Loucy (cell line): ENCODE measurements around the gene MACROD2.
"Not testable (repeated sequence)": the region's sequence is repeated elsewhere in the genome, so short reads cannot be mapped to it uniquely, and the experiment has no call there.

Experiments used
- H2AFZ ChIP-seq: fragments of 200-600 bp; sonication (generic); 2 replicates; pipeline ENCODE4 v1.6.0; 2016; ENCODE audit warnings: antibody characterized with exemption, mild to moderate bottlenecking, low read length, moderate library complexity
- H3F3A ChIP-seq: fragments of 200-600 bp; 2 replicates; pipeline ENCODE4 v1.6.0; 2016; ENCODE audit warnings: antibody characterized with exemption, low read depth, mild to moderate bottlenecking
- H3K27me3 ChIP-seq: fragments of 200-600 bp; sonication (generic); 2 replicates; pipeline ENCODE4 v1.6.1; 2014; ENCODE audit warnings: low read length, mild to moderate bottlenecking; ENCODE audit not compliant: insufficient read depth, poor library complexity, severe bottlenecking
- H3K36me3 ChIP-seq: fragments of 200-600 bp; sonication (generic); 2 replicates; pipeline ENCODE4 v1.6.1; 2016; ENCODE audit warnings: low read length; ENCODE audit not compliant: insufficient read depth
- H3K4me1 ChIP-seq: fragments of 200-600 bp; sonication (generic); 2 replicates; pipeline ENCODE4 v1.5.1; 2014; ENCODE audit warnings: low read length, mild to moderate bottlenecking; ENCODE audit not compliant: insufficient read depth, poor library complexity, severe bottlenecking
- H3K4me2 ChIP-seq: fragments of 200-600 bp; sonication (generic); 2 replicates; pipeline ENCODE4 v1.6.0; 2014; ENCODE audit warnings: antibody characterized with exemption, low read length, low read depth, mild to moderate bottlenecking; ENCODE audit not compliant: poor library complexity, severe bottlenecking
- H3K4me3 ChIP-seq: fragments of 200-600 bp; sonication (generic); 2 replicates; pipeline ENCODE4 v1.5.1; 2014; ENCODE audit warnings: low read length, mild to moderate bottlenecking, mixed read lengths; ENCODE audit not compliant: poor library complexity, severe bottlenecking
- H3K79me2 ChIP-seq: fragments of 200-600 bp; sonication (generic); 2 replicates; pipeline ENCODE4 v1.6.1; 2014; ENCODE audit warnings: low read length; ENCODE audit not compliant: insufficient read depth
- H3K9ac ChIP-seq: fragments of 200-600 bp; sonication (generic); 2 replicates; pipeline ENCODE4 v1.6.0; 2014; ENCODE audit warnings: mild to moderate bottlenecking, low read depth, low read length, moderate library complexity; ENCODE audit not compliant: poor library complexity, severe bottlenecking
- H3K9me2 ChIP-seq: fragments of 200-600 bp; sonication (generic); replicated peaks from 2 replicates; pipeline ENCODE4 v1.6.1; 2016; ENCODE audit warnings: low read depth, low read length, mixed read lengths
- H3K9me3 ChIP-seq: fragments of 200-600 bp; sonication (generic); 2 replicates; pipeline ENCODE4 v1.6.1; 2014; ENCODE audit warnings: mild to moderate bottlenecking, antibody characterized with exemption, low read length, low read depth; ENCODE audit not compliant: insufficient read depth
- H4K20me1 ChIP-seq: fragments of 200-600 bp; sonication (generic); 2 replicates; pipeline ENCODE4 v1.6.0; 2014; ENCODE audit warnings: antibody characterized with exemption, low read length, mild to moderate bottlenecking; ENCODE audit not compliant: insufficient read depth, poor library complexity, severe bottlenecking
- CTCF ChIP-seq: fragments of 200-600 bp; sonication (generic); conservative IDR thresholded peaks from 2 replicates; pipeline ENCODE4 v1.5.1; 2014; ENCODE audit warnings: mild to moderate bottlenecking, antibody characterized with exemption, low read length
- EZH2phosphoT487 ChIP-seq: fragments of 200-600 bp; IDR thresholded peaks from 2 replicates; pipeline ENCODE4 v1.6.1; 2018; ENCODE audit warnings: antibody characterized with exemption, mild to moderate bottlenecking, moderate library complexity, borderline replicate concordance

The MACROD2 gene

GRCh38 chr20:14979453-14979986 is 984.2 kb downstream of the MACROD2 start:
- H3F3A ChIP-seq = no peaks in the 10 kb centered on the region
- H3K4me3 ChIP-seq = no peak overlapping the region
- H3K4me1 ChIP-seq = no peaks in the 10 kb centered on the region
- no peak overlapping the region for H3K9ac ChIP-seq
- TF ChIP-seq EZH2phosphoT487 (no peak), CTCF (no peak)
- no peaks in the 10 kb centered on the region for H3K79me2 ChIP-seq
- H4K20me1 ChIP-seq = no peaks in the 10 kb centered on the region
- no peak overlapping the region for H2AFZ ChIP-seq
- no peaks in the 10 kb centered on the region for H3K9me2 ChIP-seq
- no peak overlapping the region for H3K4me2 ChIP-seq
- H3K9me3 ChIP-seq = no peaks in the 10 kb centered on the region
- H3K27me3 ChIP-seq = no peaks in the 10 kb centered on the region
- no peaks in the 10 kb centered on the region for H3K36me3 ChIP-seq

GRCh38 chr20:14981486-14981885 is 986.2 kb downstream of the MACROD2 start:
- not testable (repeated sequence) for H3K4me1 ChIP-seq, H3K27me3 ChIP-seq, H4K20me1 ChIP-seq, H3K9me3 ChIP-seq, H3K4me2 ChIP-seq, H3K9ac ChIP-seq, H3K4me3 ChIP-seq, H3K9me2 ChIP-seq, H3K79me2 ChIP-seq, H2AFZ ChIP-seq, H3F3A ChIP-seq, H3K36me3 ChIP-seq

- not testable (repeated sequence) for H2AFZ ChIP-seq, H3K9me3 ChIP-seq, H3K9ac ChIP-seq, H3K4me1 ChIP-seq, H3F3A ChIP-seq, H3K36me3 ChIP-seq, H3K27me3 ChIP-seq, H4K20me1 ChIP-seq, H3K4me3 ChIP-seq, H3K79me2 ChIP-seq, H3K9me2 ChIP-seq, H3K4me2 ChIP-seq
These were observed 987.0 kb downstream of the MACROD2 start for GRCh38 chr20:14982324-14982723.

- no peaks in the 10 kb centered on the region for H3K9me3 ChIP-seq
- no peak overlapping the region for H2AFZ ChIP-seq
- H3K4me1 ChIP-seq = no peaks in the 10 kb centered on the region
- H3K4me2 ChIP-seq = no peak overlapping the region
- H3K27me3 ChIP-seq = no peaks in the 10 kb centered on the region
- no peak overlapping the region for H3K9ac ChIP-seq
- H3F3A ChIP-seq = no peaks in the 10 kb centered on the region
- H3K36me3 ChIP-seq = no peaks in the 10 kb centered on the region
- H3K4me3 ChIP-seq = no peak overlapping the region
- H3K9me2 ChIP-seq = no peaks in the 10 kb centered on the region
- H4K20me1 ChIP-seq = no peaks in the 10 kb centered on the region
- H3K79me2 ChIP-seq = no peaks in the 10 kb centered on the region
- no peak for TF ChIP-seq EZH2phosphoT487
- TF ChIP-seq CTCF = no peak
These were observed 989.0 kb downstream of the MACROD2 start for GRCh38 chr20:14984305-14984704.
